Glutamatergic neuron (in vitro differentiated cells): Measurements from ENCODE around the gene ASIC4. TPM values are rescaled to one million over a fixed set of nuclear protein-coding genes. Genes with fewer than 3 reads are reported as not detected.

Experiments used
- DNase-seq: peaks from one replicate; pipeline ENCODE4 v3.0.0; 2022
- H3K27ac Mint-ChIP-seq: one replicate; pipeline ENCODE4 v1.8.0; 2020; ENCODE audit warnings: mild to moderate bottlenecking, mixed read lengths, inconsistent platforms; ENCODE audit not compliant: unreplicated experiment
- H3K27me3 Mint-ChIP-seq: one replicate; pipeline ENCODE4 v1.8.0; 2020; ENCODE audit warnings: mild to moderate bottlenecking, moderate library complexity, mixed read lengths, inconsistent platforms; ENCODE audit not compliant: unreplicated experiment
- H3K36me3 Mint-ChIP-seq: one replicate; pipeline ENCODE4 v1.8.0; 2020; ENCODE audit warnings: mild to moderate bottlenecking, mixed read lengths, inconsistent platforms; ENCODE audit not compliant: unreplicated experiment
- H3K4me1 Mint-ChIP-seq: one replicate; pipeline ENCODE4 v1.8.0; 2020; ENCODE audit warnings: mild to moderate bottlenecking, low read depth, mixed read lengths, inconsistent platforms; ENCODE audit not compliant: unreplicated experiment
- H3K4me3 Mint-ChIP-seq: one replicate; pipeline ENCODE4 v1.8.0; 2020; ENCODE audit warnings: mild to moderate bottlenecking, mixed read lengths, inconsistent platforms; ENCODE audit not compliant: unreplicated experiment
- H3K9me3 Mint-ChIP-seq: one replicate; pipeline ENCODE4 v1.8.0; 2020; ENCODE audit warnings: mild to moderate bottlenecking, moderate library complexity, mixed read lengths, inconsistent platforms; ENCODE audit not compliant: unreplicated experiment
- microRNA-seq: library from miRNA; unstranded; fragments of <30 nt; microRNA quantifications from one replicate; pipeline ENCODE4, GENCODE V29; 2020; ENCODE audit not compliant: unreplicated experiment
- total RNA-seq: library from RNA; stranded (reverse); fragmentation: NEBNext Ultra II Directional; extraction: Animal tissue kit (Norgen Biotek cat#: 25700); gene quantifications from one replicate; pipeline ENCODE4 v1.2.1, GENCODE V29; 2021; ENCODE audit not compliant: unreplicated experiment
- TF ChIP-seq, protein P1 (sequence below): fragments of 200-600 bp; sonication (generic); IDR thresholded peaks from one replicate; pipeline ENCODE4 v1.5.0; 2021; ENCODE audit not compliant: partially characterized antibody, unreplicated experiment

Gene ASIC4
- total RNA-seq, 1 donor from 2014 or later = 5.4 TPM

- H3K36me3 Mint-ChIP-seq = no peaks in the 10 kb centered on the region
- H3K27me3 Mint-ChIP-seq = peaks cover 4% of the 10 kb centered on the region
- TF ChIP-seq, protein P1, sequence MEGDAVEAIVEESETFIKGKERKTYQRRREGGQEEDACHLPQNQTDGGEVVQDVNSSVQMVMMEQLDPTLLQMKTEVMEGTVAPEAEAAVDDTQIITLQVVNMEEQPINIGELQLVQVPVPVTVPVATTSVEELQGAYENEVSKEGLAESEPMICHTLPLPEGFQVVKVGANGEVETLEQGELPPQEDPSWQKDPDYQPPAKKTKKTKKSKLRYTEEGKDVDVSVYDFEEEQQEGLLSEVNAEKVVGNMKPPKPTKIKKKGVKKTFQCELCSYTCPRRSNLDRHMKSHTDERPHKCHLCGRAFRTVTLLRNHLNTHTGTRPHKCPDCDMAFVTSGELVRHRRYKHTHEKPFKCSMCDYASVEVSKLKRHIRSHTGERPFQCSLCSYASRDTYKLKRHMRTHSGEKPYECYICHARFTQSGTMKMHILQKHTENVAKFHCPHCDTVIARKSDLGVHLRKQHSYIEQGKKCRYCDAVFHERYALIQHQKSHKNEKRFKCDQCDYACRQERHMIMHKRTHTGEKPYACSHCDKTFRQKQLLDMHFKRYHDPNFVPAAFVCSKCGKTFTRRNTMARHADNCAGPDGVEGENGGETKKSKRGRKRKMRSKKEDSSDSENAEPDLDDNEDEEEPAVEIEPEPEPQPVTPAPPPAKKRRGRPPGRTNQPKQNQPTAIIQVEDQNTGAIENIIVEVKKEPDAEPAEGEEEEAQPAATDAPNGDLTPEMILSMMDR = no peak
- peaks cover 10% of the 10 kb centered on the region for H3K4me1 Mint-ChIP-seq
- no peak overlapping the region for H3K4me3 Mint-ChIP-seq
- DNase-seq = no peak
- no peak overlapping the region for H3K27ac Mint-ChIP-seq
- peaks cover 3% of the 10 kb centered on the region for H3K9me3 Mint-ChIP-seq
These were observed 67.1 kb downstream of the ASIC4 start for GRCh38 chr2:219581346-219581745.

Small RNA genes within 50 kb of the gene (microRNA-seq; reads per million reads assigned to microRNA genes)
- gene MIR3132 = 3.7 reads per million, percentile 27 among the genes with 10 or more reads in this experiment

Other genes starting within 250 kb of the ASIC4 start
- gene DNAJB2, start 235.1 kb upstream of the ASIC4 start, total RNA-seq = 124 TPM
- 104 TPM for gene PTPRN, start 205.1 kb upstream of the ASIC4 start, total RNA-seq
- not detected for gene RESP18, start 181.7 kb upstream of the ASIC4 start, total RNA-seq
- 19.8 TPM for gene DNPEP, start 126.6 kb upstream of the ASIC4 start, total RNA-seq
- gene DES, start 96.1 kb upstream of the ASIC4 start, total RNA-seq = 1.3 TPM
- gene SPEG, start 79.6 kb upstream of the ASIC4 start, total RNA-seq = 92.9 TPM
- gene GMPPA, start 15.6 kb upstream of the ASIC4 start, total RNA-seq = 23.2 TPM
- 31.1 TPM for gene CHPF, start 29.3 kb downstream of the ASIC4 start, total RNA-seq
- 40.9 TPM for gene TMEM198, start 29.5 kb downstream of the ASIC4 start, total RNA-seq
- gene OBSL1, start 57.1 kb downstream of the ASIC4 start, total RNA-seq = 47.9 TPM
- not detected for gene INHA, start 57.8 kb downstream of the ASIC4 start, total RNA-seq
- 34.5 TPM for gene STK11IP, start 83.4 kb downstream of the ASIC4 start, total RNA-seq
- 24.4 TPM for gene SLC4A3, start 113.1 kb downstream of the ASIC4 start, total RNA-seq